HG03196 (cell line): ENCODE data around the gene MEA1.
A peak's percentile ranks its signal among the peaks of the same experiment; 100 is the strongest.

ENCODE experiments used
- ATAC-seq: cut with Tn5 transposase; IDR thresholded peaks from one replicate; pipeline ENCODE4 v1.9.1; 2021; ENCODE audit not compliant: unreplicated experiment

MEA1 gene

GRCh38 chr6:43040542-43041257, 27.0 kb upstream of the MEA1 start:
- no peak for ATAC-seq

- no peak for ATAC-seq
These were observed 25.0 kb upstream of the MEA1 start for GRCh38 chr6:43038727-43039126.

- ATAC-seq = no peak
These were observed 24.0 kb upstream of the MEA1 start for GRCh38 chr6:43037706-43038105.

GRCh38 chr6:43037197-43037596, 23.5 kb upstream of the MEA1 start:
- no peak for ATAC-seq

- ATAC-seq = no peak
These were observed 23.0 kb upstream of the MEA1 start for GRCh38 chr6:43036712-43037111.

- ATAC-seq = no peak
These were observed 21.9 kb upstream of the MEA1 start for GRCh38 chr6:43035495-43036194.

- ATAC-seq = no peak
These were observed 20.4 kb upstream of the MEA1 start for GRCh38 chr6:43034190-43034525.

GRCh38 chr6:43033496-43034189, 19.9 kb upstream of the MEA1 start:
- no peak for ATAC-seq

GRCh38 chr6:43032326-43032725, 18.6 kb upstream of the MEA1 start:
- no peak for ATAC-seq

GRCh38 chr6:43029120-43029519, 15.4 kb upstream of the MEA1 start:
- ATAC-seq = no peak

GRCh38 chr6:43026365-43026764, 12.6 kb upstream of the MEA1 start:
- no peak for ATAC-seq

- ATAC-seq = no peak
These were observed 10.7 kb upstream of the MEA1 start for GRCh38 chr6:43024436-43024835.

GRCh38 chr6:43021270-43022047, 7.7 kb upstream of the MEA1 start, which contains the start of gene RRP36:
Gene RRP36, plus strand, starts transcription at chr6:43021623. Its CDS starts 32 bp downstream, at chr6:43021655.
- ATAC-seq = peak; percentile 62

- no peak for ATAC-seq
These were observed 7.1 kb upstream of the MEA1 start for GRCh38 chr6:43020847-43021246.

- ATAC-seq = no peak
These were observed 6.4 kb upstream of the MEA1 start for GRCh38 chr6:43020052-43020705.

GRCh38 chr6:43019152-43019551, 5.4 kb upstream of the MEA1 start:
- ATAC-seq = no peak

- ATAC-seq = no peak
These were observed 3.2 kb upstream of the MEA1 start for GRCh38 chr6:43016943-43017334.

- no peak for ATAC-seq
These were observed 2.6 kb upstream of the MEA1 start for GRCh38 chr6:43016176-43016942.

GRCh38 chr6:43014434-43014909, 726 bp upstream of the MEA1 start:
- ATAC-seq = no peak
